ENCODE results near the gene DGKI. TPM values are rescaled to one million over a fixed set of nuclear protein-coding genes. Genes with fewer than 3 reads are reported as not detected.

The DGKI gene
- total and polyA plus RNA-seq, 4 donors, result 0.01 to 0.37 (median 0.31) TPM

GRCh38 chr7:137574812-137575211, 272.0 kb downstream of the DGKI start (continued):
- TF ChIP-seq, protein P1, sequence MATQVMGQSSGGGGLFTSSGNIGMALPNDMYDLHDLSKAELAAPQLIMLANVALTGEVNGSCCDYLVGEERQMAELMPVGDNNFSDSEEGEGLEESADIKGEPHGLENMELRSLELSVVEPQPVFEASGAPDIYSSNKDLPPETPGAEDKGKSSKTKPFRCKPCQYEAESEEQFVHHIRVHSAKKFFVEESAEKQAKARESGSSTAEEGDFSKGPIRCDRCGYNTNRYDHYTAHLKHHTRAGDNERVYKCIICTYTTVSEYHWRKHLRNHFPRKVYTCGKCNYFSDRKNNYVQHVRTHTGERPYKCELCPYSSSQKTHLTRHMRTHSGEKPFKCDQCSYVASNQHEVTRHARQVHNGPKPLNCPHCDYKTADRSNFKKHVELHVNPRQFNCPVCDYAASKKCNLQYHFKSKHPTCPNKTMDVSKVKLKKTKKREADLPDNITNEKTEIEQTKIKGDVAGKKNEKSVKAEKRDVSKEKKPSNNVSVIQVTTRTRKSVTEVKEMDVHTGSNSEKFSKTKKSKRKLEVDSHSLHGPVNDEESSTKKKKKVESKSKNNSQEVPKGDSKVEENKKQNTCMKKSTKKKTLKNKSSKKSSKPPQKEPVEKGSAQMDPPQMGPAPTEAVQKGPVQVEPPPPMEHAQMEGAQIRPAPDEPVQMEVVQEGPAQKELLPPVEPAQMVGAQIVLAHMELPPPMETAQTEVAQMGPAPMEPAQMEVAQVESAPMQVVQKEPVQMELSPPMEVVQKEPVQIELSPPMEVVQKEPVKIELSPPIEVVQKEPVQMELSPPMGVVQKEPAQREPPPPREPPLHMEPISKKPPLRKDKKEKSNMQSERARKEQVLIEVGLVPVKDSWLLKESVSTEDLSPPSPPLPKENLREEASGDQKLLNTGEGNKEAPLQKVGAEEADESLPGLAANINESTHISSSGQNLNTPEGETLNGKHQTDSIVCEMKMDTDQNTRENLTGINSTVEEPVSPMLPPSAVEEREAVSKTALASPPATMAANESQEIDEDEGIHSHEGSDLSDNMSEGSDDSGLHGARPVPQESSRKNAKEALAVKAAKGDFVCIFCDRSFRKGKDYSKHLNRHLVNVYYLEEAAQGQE (IDR thresholded peaks at IDR 0.05), result no peak

DNA sequence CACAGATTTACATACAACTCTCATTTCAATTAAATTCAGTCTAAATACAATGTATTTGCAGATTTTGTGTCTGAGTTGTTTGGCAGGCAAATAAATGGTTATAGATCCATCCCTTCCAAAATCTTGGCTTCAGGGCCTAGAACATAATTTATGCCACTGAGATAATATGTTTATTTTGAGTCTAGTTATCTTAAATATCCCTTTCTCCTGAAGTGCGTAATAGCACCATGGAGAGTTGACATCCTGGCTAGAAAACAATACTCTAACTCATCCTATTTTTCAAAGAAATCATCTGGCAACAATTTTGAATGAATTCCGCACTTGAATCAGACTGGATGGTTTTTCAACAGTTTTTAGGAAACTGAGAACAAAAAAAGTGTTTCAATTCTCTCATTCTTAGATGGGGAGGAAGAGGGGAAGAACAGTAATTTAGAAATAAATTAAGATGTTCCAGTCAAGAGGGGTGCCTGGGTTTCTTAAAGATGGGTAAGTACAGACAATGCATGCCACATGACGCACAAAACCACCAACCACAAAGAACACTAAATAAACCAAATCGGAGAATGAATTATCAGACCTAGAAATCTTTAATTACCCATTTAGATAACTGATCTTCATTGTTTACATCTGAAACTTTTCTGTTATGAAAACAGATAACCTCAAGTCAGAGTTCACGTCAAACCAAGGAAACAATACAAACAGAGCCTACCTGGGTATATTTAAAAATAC, 274.6 kb downstream of the DGKI start:
- H3K27ac ChIP-seq (ENCODE audit: low read depth in 1 of 2, low read length in 2 of 2), result no peak overlapping the region
- H3K27me3 ChIP-seq (ENCODE audit: control insufficient read depth in 4 of 4, insufficient read depth in 4 of 4, low read length in 3 of 4), result no peaks in the 10 kb centered on the region
- no peaks in the 10 kb centered on the region for H3K9me3 ChIP-seq (ENCODE audit: control insufficient read depth in 4 of 4, low read length in 3 of 4)
- H3K9ac ChIP-seq (ENCODE audit: low read depth in 1 of 2, low read length in 2 of 2), result no peak overlapping the region
- DNase-seq (ENCODE audit: low spot score), result no peak
- TF ChIP-seq TAF1 (conservative IDR thresholded peaks at IDR 0.05) (no peak), EGR1 (IDR thresholded peaks at IDR 0.05; ENCODE audit: low read depth in 2 of 2) (no peak)
- H3K4me3 ChIP-seq (ENCODE audit: low read depth in 1 of 3, low read length in 3 of 3), result no peak overlapping the region
- no peaks in the 10 kb centered on the region for H3K4me1 ChIP-seq (ENCODE audit: control insufficient read depth in 4 of 4, insufficient read depth in 4 of 4, low read length in 3 of 4)
- H3K36me3 ChIP-seq (ENCODE audit: control insufficient read depth in 4 of 4, insufficient read depth in 3 of 4, low read depth in 1 of 4, low read length in 3 of 4), result no peaks in the 10 kb centered on the region
- WGBS, result 78% methylated on average over 5 of the region's 5 CpGs

- Histone ChIP-seq H3K27me3 (ENCODE audit: control insufficient read depth in 4 of 4, insufficient read depth in 4 of 4, low read length in 3 of 4) (no peaks in the 10 kb centered on the region), H3K9ac (ENCODE audit: low read depth in 1 of 2, low read length in 2 of 2) (no peak overlapping the region), H3K4me3 (ENCODE audit: low read depth in 1 of 3, low read length in 3 of 3) (no peak overlapping the region), H3K27ac (ENCODE audit: low read depth in 1 of 2, low read length in 2 of 2) (no peak overlapping the region), H3K4me1 (ENCODE audit: control insufficient read depth in 4 of 4, insufficient read depth in 4 of 4, low read length in 3 of 4) (no peaks in the 10 kb centered on the region), H3K36me3 (ENCODE audit: control insufficient read depth in 4 of 4, insufficient read depth in 3 of 4, low read depth in 1 of 4, low read length in 3 of 4) (no peaks in the 10 kb centered on the region), H3K9me3 (ENCODE audit: control insufficient read depth in 4 of 4, low read length in 3 of 4) (no peaks in the 10 kb centered on the region)
- WGBS, result 49% methylated on average over 11 of the region's 11 CpGs
- TF ChIP-seq HNF4G (IDR thresholded peaks at IDR 0.05), result no peak
- no peak for TF ChIP-seq YY1 (IDR thresholded peaks at IDR 0.05)
- TF ChIP-seq MAX (IDR thresholded peaks at IDR 0.05), result no peak
- TF ChIP-seq FOXA2 (IDR thresholded peaks at IDR 0.05), result no peak
- TF ChIP-seq, protein P2, sequence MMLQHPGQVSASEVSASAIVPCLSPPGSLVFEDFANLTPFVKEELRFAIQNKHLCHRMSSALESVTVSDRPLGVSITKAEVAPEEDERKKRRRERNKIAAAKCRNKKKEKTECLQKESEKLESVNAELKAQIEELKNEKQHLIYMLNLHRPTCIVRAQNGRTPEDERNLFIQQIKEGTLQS (IDR thresholded peaks at IDR 0.05), result no peak
- TF ChIP-seq SP1 (IDR thresholded peaks at IDR 0.05), result no peak
- TF ChIP-seq GABPA (IDR thresholded peaks at IDR 0.05 in 1 of 2, conservative IDR thresholded peaks at IDR 0.05 in 1 of 2), result no peak
- TF ChIP-seq NR2F2 (IDR thresholded peaks at IDR 0.05), result no peak
- no peak for DNase-seq (ENCODE audit: low spot score)
These were observed 282.1 kb downstream of the DGKI start for GRCh38 chr7:137564677-137565076.

GRCh38 chr7:137563981-137564380, 282.8 kb downstream of the DGKI start:
- DNase-seq (ENCODE audit: low spot score), result no peak
- H3K9me3 ChIP-seq (ENCODE audit: control insufficient read depth in 4 of 4, low read length in 3 of 4), result no peaks in the 10 kb centered on the region
- H3K9ac ChIP-seq (ENCODE audit: low read depth in 1 of 2, low read length in 2 of 2), result no peak overlapping the region
- no peaks in the 10 kb centered on the region for H3K36me3 ChIP-seq (ENCODE audit: control insufficient read depth in 4 of 4, insufficient read depth in 3 of 4, low read depth in 1 of 4, low read length in 3 of 4)
- no peaks in the 10 kb centered on the region for H3K27me3 ChIP-seq (ENCODE audit: control insufficient read depth in 4 of 4, insufficient read depth in 4 of 4, low read length in 3 of 4)
- H3K4me1 ChIP-seq (ENCODE audit: control insufficient read depth in 4 of 4, insufficient read depth in 4 of 4, low read length in 3 of 4), result no peaks in the 10 kb centered on the region
- no peak overlapping the region for H3K27ac ChIP-seq (ENCODE audit: low read depth in 1 of 2, low read length in 2 of 2)
- H3K4me3 ChIP-seq (ENCODE audit: low read depth in 1 of 3, low read length in 3 of 3), result no peak overlapping the region
- no peak for TF ChIP-seq FOXA2 (IDR thresholded peaks at IDR 0.05)
- no peak for TF ChIP-seq EGR1 (IDR thresholded peaks at IDR 0.05; ENCODE audit: low read depth in 2 of 2)
- TF ChIP-seq YY1 (IDR thresholded peaks at IDR 0.05), result no peak
- TF ChIP-seq JUND (IDR thresholded peaks at IDR 0.05), result no peak
- TF ChIP-seq HNF4A (conservative IDR thresholded peaks at IDR 0.05), result no peak
- TF ChIP-seq, protein P1 (IDR thresholded peaks at IDR 0.05), result no peak
- TF ChIP-seq RAD21 (IDR thresholded peaks at IDR 0.05), result no peak
- TF ChIP-seq, protein P2 (IDR thresholded peaks at IDR 0.05), result no peak
- TF ChIP-seq FOXA1 (IDR thresholded peaks at IDR 0.05), result no peak
- no peak for TF ChIP-seq TAF1 (conservative IDR thresholded peaks at IDR 0.05)
- TF ChIP-seq GABPA (IDR thresholded peaks at IDR 0.05 in 1 of 2, conservative IDR thresholded peaks at IDR 0.05 in 1 of 2), result no peak
- no peak for TF ChIP-seq ZBTB33 (IDR thresholded peaks at IDR 0.05)
